ENCODE results near the gene FRRS1L.

Gene FRRS1L

DNA sequence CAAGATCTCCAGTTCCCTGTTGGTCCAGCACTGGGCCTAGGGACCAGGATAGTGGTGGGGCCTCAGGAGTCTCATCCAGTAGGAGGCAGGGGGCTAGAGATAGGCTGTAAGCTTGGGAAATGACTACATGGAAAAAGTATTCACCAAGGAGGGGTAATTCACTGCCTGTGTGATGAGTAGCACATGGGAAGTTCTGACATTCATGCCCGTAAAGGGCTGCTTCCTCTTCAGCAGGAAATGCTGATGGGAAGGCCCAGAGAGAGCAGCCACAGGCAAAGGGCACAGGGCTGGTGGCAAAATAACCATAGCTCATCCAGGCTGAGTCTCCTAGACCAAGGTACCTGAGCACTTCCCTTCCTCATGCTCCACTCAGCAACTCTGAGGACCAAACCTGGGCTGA is 23.1 kb upstream of the FRRS1L start:
- no peaks in the 10 kb centered on the region for H3K36me3 Mint-ChIP-seq (ENCODE audit: insufficient read depth)
- DNase-seq (ENCODE audit: low spot score in 2 of 2) (no peak), ATAC-seq (replicated peaks; ENCODE audit: extremely low read depth, poor library complexity, severe bottlenecking) (no peak)
- no peaks in the 10 kb centered on the region for H3K4me1 Mint-ChIP-seq
- H3K4me3 Mint-ChIP-seq, result no peak overlapping the region
- no peaks in the 10 kb centered on the region for H3K27me3 Mint-ChIP-seq
- H3K9me3 Mint-ChIP-seq, result no peaks in the 10 kb centered on the region
- H3K27ac Mint-ChIP-seq (ENCODE audit: low read depth), result no peak overlapping the region

DNA sequence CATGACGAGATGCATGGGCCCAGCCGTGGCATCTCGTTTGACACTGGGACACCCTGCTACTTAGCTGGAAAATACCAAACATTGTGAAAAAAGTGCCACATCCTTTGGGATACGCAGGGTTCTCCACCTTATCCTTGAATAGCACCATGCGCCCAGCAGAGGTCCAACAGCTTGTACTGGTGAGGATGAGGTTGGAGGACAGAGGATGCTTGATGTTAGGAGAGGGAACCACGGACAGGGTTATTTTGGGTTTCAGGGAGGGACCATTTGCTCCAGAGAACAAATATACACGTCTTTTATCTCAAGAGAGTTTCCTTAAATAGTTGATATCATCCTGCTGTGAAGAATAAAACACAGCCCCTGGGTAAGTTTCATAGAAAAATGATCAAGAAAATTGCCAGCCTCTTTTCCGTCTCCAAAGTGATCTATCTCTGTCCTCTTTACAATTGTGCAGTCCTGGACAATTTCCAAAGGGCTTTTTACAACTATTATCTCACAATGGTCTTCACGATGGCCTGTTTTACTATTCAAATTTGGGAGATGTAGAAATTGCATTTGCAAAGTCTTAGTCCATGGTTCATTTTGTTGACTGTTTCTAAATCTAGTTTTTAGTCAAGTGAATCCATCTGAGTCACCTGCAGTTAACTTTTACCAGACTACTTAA is 19.9 kb upstream of the FRRS1L start:
- H3K27ac Mint-ChIP-seq (ENCODE audit: low read depth), result no peak overlapping the region
- no peaks in the 10 kb centered on the region for H3K27me3 Mint-ChIP-seq
- no peak for DNase-seq (ENCODE audit: low spot score in 2 of 2)
- no peak for ATAC-seq (replicated peaks; ENCODE audit: extremely low read depth, poor library complexity, severe bottlenecking)
- no peaks in the 10 kb centered on the region for H3K36me3 Mint-ChIP-seq (ENCODE audit: insufficient read depth)
- no peaks in the 10 kb centered on the region for H3K4me1 Mint-ChIP-seq
- no peaks in the 10 kb centered on the region for H3K9me3 Mint-ChIP-seq
- no peak overlapping the region for H3K4me3 Mint-ChIP-seq

DNA sequence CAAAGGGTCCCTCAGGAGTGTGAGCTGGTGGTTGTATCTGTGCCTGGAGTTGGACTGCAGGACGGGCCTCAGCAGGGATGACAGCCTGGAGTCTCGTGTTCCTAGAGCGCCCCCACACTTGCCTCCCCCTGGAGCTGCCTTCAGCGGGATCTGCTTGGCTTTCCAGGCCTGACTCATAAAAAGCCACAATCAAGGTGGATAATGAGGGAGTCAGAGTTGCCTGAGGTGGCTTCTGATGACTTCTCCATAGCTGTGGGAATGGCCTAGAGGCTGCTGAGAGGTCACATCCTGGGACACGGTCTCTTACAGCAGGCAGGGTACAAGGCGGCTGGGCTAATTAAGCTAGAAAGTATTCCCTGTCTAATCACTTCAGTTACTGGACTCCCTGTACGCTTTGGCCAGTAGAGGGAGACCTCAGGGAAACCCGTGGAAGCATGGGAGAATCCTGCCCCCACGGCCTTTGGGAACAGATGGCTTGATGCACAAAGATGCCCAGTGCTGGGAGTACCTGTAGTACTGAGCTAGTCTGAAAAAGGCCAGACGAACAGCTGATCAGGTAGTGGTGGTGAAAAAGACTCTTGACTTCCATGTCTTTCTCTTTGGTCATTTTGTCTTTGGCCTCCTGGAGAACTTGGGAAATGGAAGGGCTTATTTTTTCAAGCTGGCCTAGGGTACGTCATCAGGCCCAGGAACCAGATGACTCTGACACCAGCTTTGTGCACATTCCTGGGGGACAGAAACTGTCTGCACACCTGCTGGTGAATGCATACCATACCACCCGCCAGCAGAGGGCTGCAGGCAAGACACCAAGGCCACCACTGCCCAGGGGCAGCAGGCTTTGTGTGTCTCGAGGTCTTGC is 16.1 kb upstream of the FRRS1L start:
- H3K4me1 Mint-ChIP-seq, result no peaks in the 10 kb centered on the region
- ATAC-seq (replicated peaks; ENCODE audit: extremely low read depth, poor library complexity, severe bottlenecking) (no peak), DNase-seq (ENCODE audit: low spot score in 2 of 2) (no peak)
- H3K4me3 Mint-ChIP-seq, result no peak overlapping the region
- no peak overlapping the region for H3K27ac Mint-ChIP-seq (ENCODE audit: low read depth)
- peaks cover 20% of the 10 kb centered on the region for H3K27me3 Mint-ChIP-seq
- no peaks in the 10 kb centered on the region for H3K36me3 Mint-ChIP-seq (ENCODE audit: insufficient read depth)
- no peaks in the 10 kb centered on the region for H3K9me3 Mint-ChIP-seq

DNA sequence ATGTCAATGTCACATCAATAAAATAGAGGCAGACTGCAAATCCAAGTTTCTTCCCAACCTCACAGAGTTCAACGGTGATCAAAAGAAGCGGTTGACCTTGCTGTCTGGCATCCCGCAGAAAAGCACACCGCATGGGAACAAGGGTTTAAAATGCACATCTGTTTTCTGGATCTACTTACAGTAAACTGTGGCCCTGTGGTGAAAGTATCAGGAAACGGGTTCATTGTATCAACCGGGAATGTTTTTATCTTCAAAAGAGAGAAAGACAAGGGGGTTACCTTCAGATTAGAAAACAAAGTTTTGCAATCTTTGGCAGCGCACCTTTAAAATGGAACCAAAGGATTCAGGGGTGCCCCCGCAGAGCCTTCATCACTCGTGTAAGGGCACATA is 15.5 kb upstream of the FRRS1L start:
- no peak for DNase-seq (ENCODE audit: low spot score in 2 of 2)
- Mint-ChIP-seq H3K4me1 (no peaks in the 10 kb centered on the region), H3K4me3 (no peak overlapping the region), H3K27me3 (peaks cover 20% of the 10 kb centered on the region), H3K9me3 (no peaks in the 10 kb centered on the region), H3K36me3 (ENCODE audit: insufficient read depth) (no peaks in the 10 kb centered on the region), H3K27ac (ENCODE audit: low read depth) (no peak overlapping the region)
- ATAC-seq (replicated peaks; ENCODE audit: extremely low read depth, poor library complexity, severe bottlenecking), result no peak

DNA sequence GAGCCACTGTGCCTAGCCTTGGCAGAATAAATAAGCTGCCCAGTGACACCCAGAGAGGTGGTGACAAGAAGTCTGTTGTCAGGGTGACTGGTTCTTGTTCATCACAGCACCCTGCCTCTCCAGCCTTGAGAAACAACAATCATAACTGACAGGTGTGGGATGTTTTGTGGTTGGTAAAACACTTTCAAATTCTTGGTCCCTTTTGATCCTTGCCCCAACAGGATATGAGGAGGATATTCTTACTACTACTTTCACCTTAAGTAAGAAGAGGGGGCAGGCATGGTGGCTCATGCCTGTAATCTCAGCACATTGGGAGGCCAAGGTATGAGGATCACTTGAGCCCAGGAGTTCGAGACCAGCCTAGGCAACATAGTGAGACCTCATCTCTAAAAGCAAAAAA is 14.2 kb upstream of the FRRS1L start:
- Mint-ChIP-seq H3K27ac (ENCODE audit: low read depth) (no peak overlapping the region), H3K9me3 (no peaks in the 10 kb centered on the region), H3K27me3 (peaks cover 20% of the 10 kb centered on the region), H3K4me1 (no peaks in the 10 kb centered on the region), H3K36me3 (ENCODE audit: insufficient read depth) (no peaks in the 10 kb centered on the region), H3K4me3 (no peak overlapping the region)
- DNase-seq (ENCODE audit: low spot score in 2 of 2) (no peak), ATAC-seq (replicated peaks; ENCODE audit: extremely low read depth, poor library complexity, severe bottlenecking) (peak; percentile 24)

DNA sequence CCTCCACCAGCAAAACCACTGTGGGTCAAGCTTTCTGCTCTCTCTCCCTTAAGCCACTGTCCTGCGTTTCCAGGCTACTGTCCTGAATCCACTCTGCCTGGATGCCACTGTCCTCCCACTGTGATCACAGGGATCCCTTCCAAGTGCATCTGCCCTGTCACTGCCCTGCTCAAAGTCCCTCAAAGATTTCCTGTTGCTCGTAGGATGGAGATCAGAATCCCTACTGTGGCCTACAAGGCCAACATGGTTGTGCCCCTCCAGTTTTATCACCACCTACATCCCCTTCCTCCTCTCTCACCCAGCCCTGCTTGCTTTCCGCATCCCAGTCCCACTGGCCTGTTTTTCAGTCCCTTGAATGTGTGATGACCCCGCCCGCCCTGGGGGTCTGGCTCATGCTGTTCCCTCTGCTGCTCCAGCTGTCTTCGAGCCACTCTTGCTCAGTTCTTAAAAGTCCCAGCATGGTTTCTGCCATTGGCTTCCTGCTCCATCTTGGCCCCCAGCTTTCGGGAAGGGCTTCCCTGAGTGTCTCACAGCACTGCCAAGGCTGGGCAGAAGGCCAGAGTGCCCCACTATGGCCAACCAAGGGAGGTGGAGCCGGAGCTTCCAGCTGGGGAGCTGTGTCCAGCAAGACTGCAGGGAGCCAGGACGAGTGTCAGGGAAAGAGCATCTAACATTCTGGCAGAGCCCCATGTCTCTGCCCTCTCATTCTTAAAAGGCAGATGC is 12.9 kb upstream of the FRRS1L start:
- H3K27ac Mint-ChIP-seq (ENCODE audit: low read depth), result no peak overlapping the region
- no peak for ATAC-seq (replicated peaks; ENCODE audit: extremely low read depth, poor library complexity, severe bottlenecking)

DNA sequence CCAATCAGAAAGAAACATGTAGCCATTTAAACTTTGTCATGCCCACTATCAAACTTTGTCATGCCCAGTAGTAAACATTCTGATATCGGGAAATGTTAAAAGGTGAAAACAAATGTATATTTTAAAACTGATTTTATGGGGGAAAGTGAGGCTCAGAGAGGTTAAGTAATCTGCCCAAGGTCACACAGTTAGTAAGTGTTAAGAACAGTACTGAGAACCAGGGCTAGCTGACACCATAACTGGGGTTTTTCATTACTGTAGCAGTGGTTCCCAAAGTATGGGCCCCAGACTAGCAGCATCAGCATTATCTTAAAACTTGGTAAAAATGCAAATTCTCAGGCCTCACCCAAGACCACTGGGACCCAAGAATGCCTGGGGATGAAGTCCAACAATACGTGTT is 9.9 kb upstream of the FRRS1L start:
- ATAC-seq (replicated peaks; ENCODE audit: extremely low read depth, poor library complexity, severe bottlenecking) (no peak), DNase-seq (ENCODE audit: low spot score in 2 of 2) (no peak)
- Mint-ChIP-seq H3K36me3 (ENCODE audit: insufficient read depth) (no peaks in the 10 kb centered on the region), H3K9me3 (no peaks in the 10 kb centered on the region), H3K4me3 (no peak overlapping the region), H3K27ac (ENCODE audit: low read depth) (no peak overlapping the region), H3K27me3 (peaks cover 25% of the 10 kb centered on the region), H3K4me1 (no peaks in the 10 kb centered on the region)

More for the DNA sequence above, 12.9 kb upstream of the FRRS1L start:
- no peak for DNase-seq (ENCODE audit: low spot score in 2 of 2)
- Mint-ChIP-seq H3K27me3 (peaks cover 20% of the 10 kb centered on the region), H3K4me1 (no peaks in the 10 kb centered on the region), H3K4me3 (no peak overlapping the region), H3K36me3 (ENCODE audit: insufficient read depth) (no peaks in the 10 kb centered on the region), H3K9me3 (no peaks in the 10 kb centered on the region)

DNA sequence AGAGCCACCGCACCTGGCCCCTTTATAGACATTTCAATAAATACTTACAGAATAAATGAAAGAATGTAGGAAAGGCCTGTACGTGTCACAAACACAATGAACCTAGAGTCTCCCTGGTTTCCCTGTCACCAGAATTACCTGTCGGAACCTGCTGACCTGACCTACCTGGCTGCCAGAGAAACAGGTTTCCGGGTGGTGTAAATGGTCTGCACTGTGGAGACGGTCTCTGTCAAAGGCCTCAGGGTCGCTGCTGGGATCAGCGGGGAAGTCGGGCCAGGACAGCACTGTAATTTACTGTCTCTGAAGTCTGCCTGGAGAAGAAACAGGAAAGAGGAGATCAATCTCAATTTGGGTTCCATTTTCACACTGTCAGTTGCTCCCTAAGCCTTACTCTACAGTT is 9.3 kb upstream of the FRRS1L start:
- no peak overlapping the region for H3K27ac Mint-ChIP-seq (ENCODE audit: low read depth)
- H3K36me3 Mint-ChIP-seq (ENCODE audit: insufficient read depth), result no peaks in the 10 kb centered on the region
- H3K9me3 Mint-ChIP-seq, result no peaks in the 10 kb centered on the region
- H3K27me3 Mint-ChIP-seq, result peaks cover 31% of the 10 kb centered on the region
- H3K4me3 Mint-ChIP-seq, result no peak overlapping the region
- H3K4me1 Mint-ChIP-seq, result no peaks in the 10 kb centered on the region
- DNase-seq (ENCODE audit: low spot score in 2 of 2), result no peak
- ATAC-seq (replicated peaks; ENCODE audit: extremely low read depth, poor library complexity, severe bottlenecking), result no peak

DNA sequence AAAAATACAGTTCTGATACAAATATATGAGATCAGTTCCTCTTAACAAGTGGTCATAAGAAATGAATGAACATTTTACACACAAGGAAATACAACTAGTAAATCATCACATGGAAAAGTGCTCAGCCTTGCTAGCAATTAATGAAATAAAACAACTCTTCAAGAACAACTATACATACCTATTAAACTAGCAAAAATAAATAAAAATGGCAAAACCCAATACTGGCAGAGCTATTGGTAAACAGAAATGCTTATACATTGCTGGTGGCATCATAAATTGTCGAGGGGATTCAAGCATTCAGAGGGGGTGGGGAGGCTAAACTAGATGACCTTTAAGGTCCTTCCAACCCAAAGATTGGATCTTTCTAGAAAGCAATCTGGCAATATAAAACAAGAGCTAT is 5.9 kb upstream of the FRRS1L start:
- DNase-seq (ENCODE audit: low spot score in 2 of 2), result no peak
- Mint-ChIP-seq H3K27me3 (peaks cover 45% of the 10 kb centered on the region), H3K4me3 (no peak overlapping the region), H3K4me1 (no peaks in the 10 kb centered on the region), H3K9me3 (no peaks in the 10 kb centered on the region), H3K27ac (ENCODE audit: low read depth) (no peak overlapping the region), H3K36me3 (ENCODE audit: insufficient read depth) (no peaks in the 10 kb centered on the region)
- ATAC-seq (replicated peaks; ENCODE audit: extremely low read depth, poor library complexity, severe bottlenecking), result no peak

DNA sequence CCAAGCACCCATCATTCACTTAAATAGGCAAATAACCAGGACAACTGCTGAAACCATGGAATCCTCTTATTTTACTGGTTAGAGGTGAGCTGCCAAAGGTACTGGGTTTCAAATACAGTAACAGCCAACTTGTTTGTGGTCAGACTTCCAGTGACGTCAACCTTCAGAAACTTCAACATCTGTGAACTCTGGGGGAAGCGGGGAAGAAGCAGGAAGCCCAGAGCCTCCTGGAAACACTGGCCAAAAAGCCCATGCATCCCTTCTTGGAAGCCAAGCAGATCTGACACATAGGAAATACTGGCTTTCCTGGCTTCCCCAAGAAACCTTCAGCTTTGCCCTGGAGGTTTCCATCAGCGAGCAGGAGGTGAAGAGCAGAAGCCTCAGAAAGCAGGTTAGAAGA is 4.9 kb upstream of the FRRS1L start:
- Mint-ChIP-seq H3K4me3 (no peak overlapping the region), H3K36me3 (ENCODE audit: insufficient read depth) (no peaks in the 10 kb centered on the region), H3K27ac (ENCODE audit: low read depth) (no peak overlapping the region), H3K4me1 (no peaks in the 10 kb centered on the region), H3K9me3 (no peaks in the 10 kb centered on the region), H3K27me3 (peaks cover 55% of the 10 kb centered on the region)
- ATAC-seq (replicated peaks; ENCODE audit: extremely low read depth, poor library complexity, severe bottlenecking), result no peak
- DNase-seq (ENCODE audit: low spot score in 2 of 2), result no peak

DNA sequence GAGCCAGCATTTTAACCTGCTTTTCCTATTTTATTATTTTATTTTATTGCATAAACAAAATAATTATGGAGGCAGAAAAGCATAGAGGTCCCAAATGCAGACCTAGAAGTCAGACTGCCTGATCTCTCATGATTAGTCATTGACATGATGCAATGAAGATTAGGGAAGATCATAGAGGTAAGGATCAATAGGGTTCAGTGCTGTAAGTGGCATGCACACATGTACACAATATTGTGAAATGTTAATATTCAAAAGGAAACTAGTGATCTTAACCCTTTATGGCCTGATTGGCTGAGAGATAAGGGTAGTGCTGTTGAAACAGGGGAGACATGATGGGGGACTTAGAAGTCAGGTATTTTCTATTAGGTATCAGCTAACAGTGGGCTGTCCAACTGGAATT is 1.1 kb upstream of the FRRS1L start:
- no peak for ATAC-seq (replicated peaks; ENCODE audit: extremely low read depth, poor library complexity, severe bottlenecking)
- Mint-ChIP-seq H3K9me3 (no peaks in the 10 kb centered on the region), H3K27me3 (peaks cover 90% of the 10 kb centered on the region), H3K4me1 (no peaks in the 10 kb centered on the region), H3K4me3 (no peak overlapping the region), H3K36me3 (ENCODE audit: insufficient read depth) (no peaks in the 10 kb centered on the region), H3K27ac (ENCODE audit: low read depth) (no peak overlapping the region)
- no peak for DNase-seq (ENCODE audit: low spot score in 2 of 2)

DNA sequence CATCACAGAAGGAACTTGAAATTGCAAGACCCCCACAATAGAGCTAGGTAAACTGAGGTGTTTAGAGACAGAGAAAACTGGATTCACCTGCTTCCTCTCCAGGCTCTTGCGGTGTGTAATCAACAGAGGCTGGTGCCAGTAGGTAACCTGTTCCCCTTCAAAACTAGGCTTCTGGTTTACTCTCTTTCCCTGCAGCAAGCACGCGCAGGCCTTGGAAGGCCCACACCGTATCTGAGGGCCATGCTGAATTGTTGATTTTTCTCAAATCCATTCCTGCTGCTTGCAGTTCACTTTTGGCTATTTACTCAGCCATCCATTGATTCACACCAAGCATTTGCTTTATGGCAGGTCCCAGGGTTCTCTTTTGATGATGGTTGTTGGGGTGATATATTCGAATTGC is 667 bp upstream of the FRRS1L start:
- no peaks in the 10 kb centered on the region for H3K36me3 Mint-ChIP-seq (ENCODE audit: insufficient read depth)
- peaks cover 94% of the 10 kb centered on the region for H3K27me3 Mint-ChIP-seq
- no peak for DNase-seq (ENCODE audit: low spot score in 2 of 2)
- H3K9me3 Mint-ChIP-seq, result no peaks in the 10 kb centered on the region
- no peak overlapping the region for H3K27ac Mint-ChIP-seq (ENCODE audit: low read depth)
- no peaks in the 10 kb centered on the region for H3K4me1 Mint-ChIP-seq
- ATAC-seq (replicated peaks; ENCODE audit: extremely low read depth, poor library complexity, severe bottlenecking), result no peak
- no peak overlapping the region for H3K4me3 Mint-ChIP-seq
